Lower leg skin (tissue), 4 donors: ENCODE results near the gene INAFM2. TPM values are rescaled to one million over a fixed set of nuclear protein-coding genes. Genes with fewer than 3 reads are reported as not detected.

Source experiments
- DNase-seq, 2 donors: peaks; one replicate each; pipeline ENCODE4 v3.0.0-alpha.2; 2019; ENCODE audit warnings: low spot score in 2 of 2
- H3K4me3 ChIP-seq: fragments of 200-600 bp; sonication (generic); 2 replicates; pipeline ENCODE4 v1.5.1; 2017; ENCODE audit warnings: mild to moderate bottlenecking, low read depth; ENCODE audit not compliant: poor library complexity, severe bottlenecking
- POLR2A ChIP-seq, 2 donors: fragments of 450-650 bp; IDR thresholded peaks; one replicate each; pipeline ENCODE4 v1.6.1; 2016 to 2017; ENCODE audit warnings: antibody characterized with exemption in 2 of 2, mild to moderate bottlenecking in 1 of 2, moderate library complexity in 1 of 2
- WGBS, 2 donors: methylation state at CpG; one replicate each; pipeline ENCODE4 v1.1.5; 2018; 5-methylcytosine and 5-hydroxymethylcytosine counted together
- intact Hi-C: fragments of 100-400 bp; cut with DNase I; formaldehyde crosslinking; loops from one replicate; pipeline ENCODE4 v1.15.0; 2023; ENCODE audit warnings: low total_unique reads
- total RNA-seq, 4 donors: library from RNA; depleted of rRNA; stranded (reverse); fragments of >200 nt; gene quantifications; one replicate each; pipeline ENCODE4 v1.1.0, GENCODE V29; 2016
- TF ChIP-seq, protein P1 (sequence below), 3 donors: fragments of 450-650 bp; IDR thresholded peaks; one replicate each; pipeline ENCODE4 v1.5.1; 2016; ENCODE audit warnings: antibody characterized with exemption in 3 of 3, mild to moderate bottlenecking in 3 of 3, moderate library complexity in 2 of 3

Gene INAFM2
- total RNA-seq, 4 donors from 2014 or later, result 6.8 to 13.8 (median 10.0) TPM

DNA sequence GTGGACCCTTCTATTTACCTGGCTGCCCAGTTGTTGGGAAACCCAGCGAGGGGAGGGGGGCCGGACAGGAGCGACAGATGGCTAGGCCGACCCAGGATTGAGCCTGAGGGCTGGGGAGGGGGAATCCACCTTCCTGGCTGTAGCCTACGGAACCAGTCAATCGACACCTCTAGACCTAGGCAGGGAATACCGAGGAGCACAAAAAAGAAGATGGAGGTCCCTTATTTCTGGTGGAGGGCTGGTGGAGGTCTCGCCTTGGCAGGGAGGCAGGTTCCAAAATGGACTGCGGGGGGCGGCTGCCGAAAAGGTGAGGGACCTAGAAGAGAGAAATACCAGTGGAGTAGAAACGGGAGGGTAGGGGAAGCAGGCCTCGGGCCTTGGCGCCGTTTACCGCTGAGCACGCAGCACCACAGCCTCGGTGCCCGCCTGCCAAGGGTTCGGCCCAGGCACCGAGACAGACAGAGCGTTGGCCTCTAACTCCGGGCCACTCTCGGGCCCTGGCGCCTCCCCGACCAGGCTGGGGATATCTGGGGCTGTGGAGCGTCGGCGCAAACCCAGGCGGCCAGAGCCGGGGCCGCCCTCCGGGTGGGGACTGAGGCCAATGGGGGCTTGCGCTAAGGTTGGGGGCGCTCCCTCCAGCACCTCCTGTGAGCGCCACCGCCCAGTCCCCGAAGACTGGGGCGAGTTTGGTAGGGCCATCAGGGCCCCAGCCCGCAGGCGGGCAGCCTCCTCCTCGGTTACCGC, 42.3 kb upstream of the INAFM2 start:
- no peak for DNase-seq

DNA sequence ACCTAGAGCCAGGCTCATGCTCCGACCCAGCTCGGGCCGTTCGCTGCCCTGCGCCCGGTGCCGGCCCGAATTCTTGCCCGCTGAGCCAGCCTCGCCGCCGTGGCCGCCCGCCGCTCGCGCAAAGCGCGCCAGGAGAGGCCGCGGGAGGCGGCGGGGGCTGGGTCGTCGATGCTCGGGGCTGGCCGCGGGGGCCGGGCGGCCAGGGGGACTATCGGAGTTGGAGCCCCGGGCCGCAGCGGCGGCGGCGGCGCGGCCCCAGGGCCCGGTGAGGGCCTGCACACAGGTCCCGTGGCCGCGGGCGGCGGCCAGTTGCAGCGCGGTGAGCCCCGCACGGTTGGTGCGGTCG, 41.7 kb upstream of the INAFM2 start:
- peak overlapping the region; percentile 12 for H3K4me3 ChIP-seq
- intact Hi-C loops, result loop anchor here (5.0 to 10.0 kb wide), 2 partner anchors 83 to 141 kb away; no protein-coding TSS in a partner anchor
- no peak for DNase-seq
- 2 to 8% methylated on average over 17 to 20 of the region's 51 CpGs for WGBS, 2 donors
- TF ChIP-seq, protein P1, sequence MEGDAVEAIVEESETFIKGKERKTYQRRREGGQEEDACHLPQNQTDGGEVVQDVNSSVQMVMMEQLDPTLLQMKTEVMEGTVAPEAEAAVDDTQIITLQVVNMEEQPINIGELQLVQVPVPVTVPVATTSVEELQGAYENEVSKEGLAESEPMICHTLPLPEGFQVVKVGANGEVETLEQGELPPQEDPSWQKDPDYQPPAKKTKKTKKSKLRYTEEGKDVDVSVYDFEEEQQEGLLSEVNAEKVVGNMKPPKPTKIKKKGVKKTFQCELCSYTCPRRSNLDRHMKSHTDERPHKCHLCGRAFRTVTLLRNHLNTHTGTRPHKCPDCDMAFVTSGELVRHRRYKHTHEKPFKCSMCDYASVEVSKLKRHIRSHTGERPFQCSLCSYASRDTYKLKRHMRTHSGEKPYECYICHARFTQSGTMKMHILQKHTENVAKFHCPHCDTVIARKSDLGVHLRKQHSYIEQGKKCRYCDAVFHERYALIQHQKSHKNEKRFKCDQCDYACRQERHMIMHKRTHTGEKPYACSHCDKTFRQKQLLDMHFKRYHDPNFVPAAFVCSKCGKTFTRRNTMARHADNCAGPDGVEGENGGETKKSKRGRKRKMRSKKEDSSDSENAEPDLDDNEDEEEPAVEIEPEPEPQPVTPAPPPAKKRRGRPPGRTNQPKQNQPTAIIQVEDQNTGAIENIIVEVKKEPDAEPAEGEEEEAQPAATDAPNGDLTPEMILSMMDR (IDR thresholded peaks at IDR 0.05), result no peak
- no peak for TF ChIP-seq POLR2A (IDR thresholded peaks at IDR 0.05)

More for the DNA sequence above, 42.3 kb upstream of the INAFM2 start:
- no peak for TF ChIP-seq POLR2A (IDR thresholded peaks at IDR 0.05)
- TF ChIP-seq, protein P1 (IDR thresholded peaks at IDR 0.05), result no peak
- 59 to 65% methylated on average over 25 to 29 of the region's 43 CpGs for WGBS, 2 donors
- no peak overlapping the region for H3K4me3 ChIP-seq
- intact Hi-C loops, result loop anchor here (5.0 to 10.0 kb wide), 2 partner anchors 84 to 141 kb away; no protein-coding TSS in a partner anchor

DNA sequence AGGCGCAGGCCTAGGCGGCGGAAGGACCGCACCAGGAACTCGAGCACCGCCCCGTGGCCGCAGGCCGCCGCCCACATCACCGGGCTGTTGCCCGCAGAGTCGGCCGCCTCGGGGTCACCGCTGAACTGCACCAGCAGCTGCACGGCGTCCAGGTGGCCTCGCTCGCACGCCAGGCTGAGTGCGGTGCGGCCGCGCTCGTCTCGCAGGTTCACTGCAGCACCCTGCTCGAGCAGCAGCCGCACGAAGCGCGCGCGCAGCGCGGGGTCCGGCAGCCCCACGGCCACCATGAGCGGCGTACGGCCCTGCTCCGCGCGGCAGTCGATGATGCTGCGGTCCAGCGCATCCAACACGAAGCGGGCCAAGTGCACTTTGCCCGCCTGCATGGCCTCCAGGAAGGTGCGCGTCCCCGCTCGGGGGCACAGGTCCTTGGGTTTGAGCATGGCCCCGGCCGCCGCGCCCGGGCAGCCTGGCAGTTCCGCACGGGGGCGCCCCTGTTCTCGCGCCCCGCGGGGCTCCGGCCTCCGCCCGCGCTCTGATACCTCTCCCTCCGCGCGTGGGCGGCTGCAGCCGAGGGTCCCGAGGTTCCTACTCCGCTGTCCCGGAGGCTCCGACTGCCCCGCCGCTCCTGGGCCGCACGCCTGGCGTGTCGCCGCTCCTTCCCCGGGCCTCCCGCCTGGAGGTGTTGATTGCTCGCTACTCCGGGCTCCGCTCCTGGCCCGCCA, 41.2 kb upstream of the INAFM2 start:
- DNase-seq, result no peak
- no peak for TF ChIP-seq POLR2A (IDR thresholded peaks at IDR 0.05)
- TF ChIP-seq, protein P1 (IDR thresholded peaks at IDR 0.05), result no peak
- intact Hi-C loops, result loop anchor here (5.0 to 10.0 kb wide), 2 partner anchors 82 to 140 kb away; no protein-coding TSS in a partner anchor
- 0 to 1% methylated on average over 22 to 23 of the region's 92 CpGs for WGBS, 2 donors
- H3K4me3 ChIP-seq, result peak overlapping the region; percentile 12

DNA sequence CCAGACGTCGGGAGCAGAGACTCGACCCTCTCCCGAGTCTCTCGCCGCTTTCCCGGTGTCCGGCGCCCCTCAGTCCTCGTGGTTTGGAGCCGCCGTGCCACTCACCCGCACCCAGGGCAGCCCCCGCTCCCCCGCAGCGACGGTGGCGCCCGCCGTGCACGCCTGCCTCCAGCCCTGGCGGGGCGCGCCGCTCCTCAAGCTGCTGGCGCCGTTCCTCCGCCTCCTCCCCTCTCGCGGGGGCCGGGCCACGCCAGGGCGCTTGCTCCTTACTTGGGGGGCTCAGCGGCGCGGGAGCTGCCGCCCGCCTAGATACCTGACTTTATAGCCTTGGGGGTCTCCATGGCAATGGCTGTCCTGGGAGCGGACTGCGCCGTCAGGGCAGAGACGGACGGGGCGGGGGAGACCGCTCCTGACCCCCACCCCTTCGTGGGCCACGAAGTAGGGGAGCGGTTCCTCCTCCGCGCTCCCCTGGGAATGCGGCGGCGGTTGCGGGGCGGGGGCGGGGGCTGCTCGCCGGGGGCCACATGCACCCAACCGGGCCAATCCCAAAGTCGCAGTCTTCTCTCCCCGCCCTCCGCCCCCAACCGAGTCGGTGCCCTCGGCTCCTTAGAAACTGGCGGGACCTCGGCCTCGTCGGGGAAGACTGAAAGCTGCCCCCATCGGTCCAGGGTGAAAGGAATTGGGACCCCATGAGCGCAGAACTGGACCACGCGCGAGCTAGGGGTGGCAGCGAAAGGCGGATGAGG, 40.5 kb upstream of the INAFM2 start, which contains the start of gene ANKRD63:
TSS of gene ANKRD63 (minus strand) at position 196 of the 746 bp plus-strand sequence. CDS start 478 bp downstream, outside the sequence.
- no peak for TF ChIP-seq POLR2A (IDR thresholded peaks at IDR 0.05)
- TF ChIP-seq, protein P1 (IDR thresholded peaks at IDR 0.05), result no peak
- intact Hi-C loops, result loop anchor here (5.0 to 10.0 kb wide), 2 partner anchors 82 to 139 kb away; no protein-coding TSS in a partner anchor
- DNase-seq, result no peak
- 4 to 10% methylated on average over 24 to 31 of the region's 76 CpGs for WGBS, 2 donors
- H3K4me3 ChIP-seq, result peak within 1 kb of the TSS; percentile 12

DNA sequence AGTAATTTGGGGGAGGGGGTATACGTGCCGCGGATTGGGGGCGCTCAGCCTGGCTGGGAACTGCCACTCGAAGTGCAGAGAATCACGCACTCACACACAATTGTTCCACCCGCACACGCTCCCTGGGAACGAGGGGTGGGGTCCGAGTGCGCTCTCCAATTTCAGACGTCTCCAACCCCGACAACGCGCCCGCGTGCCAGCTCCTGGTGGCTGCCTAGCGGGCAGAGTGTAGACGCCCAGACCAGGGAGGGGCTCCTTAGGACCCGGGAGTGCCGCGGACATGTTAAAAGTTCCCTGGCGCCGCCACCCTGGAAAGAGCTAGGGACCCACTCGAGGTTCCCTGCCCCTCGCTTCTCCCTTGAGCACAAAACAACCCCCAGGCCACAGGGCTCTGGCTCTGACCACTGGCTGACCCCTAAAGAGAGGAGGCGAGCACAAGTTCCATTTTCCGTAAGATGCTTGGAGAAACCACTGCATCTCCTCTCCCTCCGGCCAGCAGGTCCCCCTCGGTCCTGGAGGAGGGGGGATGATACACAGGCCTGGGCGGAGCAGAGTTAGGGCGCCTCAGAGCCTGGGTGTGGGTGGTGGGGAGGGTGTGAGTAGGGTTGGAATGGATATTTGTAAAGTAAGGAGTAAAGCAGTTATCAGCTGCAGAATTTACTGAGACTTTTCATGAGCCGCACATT, 39.7 kb upstream of the INAFM2 start:
- intact Hi-C loops, result loop anchor here (5.0 to 10.0 kb wide), 2 partner anchors 81 to 139 kb away; no protein-coding TSS in a partner anchor
- DNase-seq, result no peak
- WGBS, 2 donors, result 23 to 44% methylated on average over 28 to 32 of the region's 33 CpGs
- no peak for TF ChIP-seq POLR2A (IDR thresholded peaks at IDR 0.05)
- TF ChIP-seq, protein P1 (IDR thresholded peaks at IDR 0.05), result no peak
- H3K4me3 ChIP-seq, result no peak overlapping the region
